Mesendoderm (in vitro differentiated cells): ENCODE measurements around the gene EIF2B1.

Experiments
- DNase-seq: peaks from one replicate; pipeline ENCODE4 v3.0.0; 2013
- H2AK5ac ChIP-seq: 2 replicates; pipeline ENCODE4 v1.6.1; 2013; ENCODE audit warnings: low read length, inconsistent platforms
- H2BK120ac ChIP-seq: 2 replicates; pipeline ENCODE4 v1.6.1; 2013; ENCODE audit warnings: low read depth, mild to moderate bottlenecking, low read length, moderate library complexity, mixed read lengths
- H2BK15ac ChIP-seq: replicated peaks from 2 replicates; pipeline ENCODE4 v1.6.1; 2013; ENCODE audit warnings: low read depth, mild to moderate bottlenecking, moderate library complexity
- H2BK5ac ChIP-seq: 2 replicates; pipeline ENCODE4 v1.6.1; 2013; ENCODE audit warnings: low read length, inconsistent platforms
- H3K18ac ChIP-seq: 2 replicates; pipeline ENCODE4 v1.6.1; 2013; ENCODE audit warnings: mild to moderate bottlenecking, low read length, mixed read lengths
- H3K23ac ChIP-seq: one replicate; pipeline ENCODE4 v1.6.1; 2013; ENCODE audit warnings: low read length
- H3K27ac ChIP-seq: 2 replicates; pipeline ENCODE4 v1.5.1; 2013; ENCODE audit warnings: low read depth, mild to moderate bottlenecking, inconsistent platforms, low read length, moderate library complexity
- H3K27me3 ChIP-seq: 2 replicates; pipeline ENCODE4 v1.6.1; 2013; ENCODE audit warnings: low read length, control low read depth, mild to moderate bottlenecking, inconsistent platforms; ENCODE audit not compliant: insufficient read depth, poor library complexity
- H3K36me3 ChIP-seq: 2 replicates; pipeline ENCODE4 v1.6.1; 2013; ENCODE audit warnings: low read length, inconsistent platforms; ENCODE audit not compliant: control insufficient read depth, insufficient read depth
- H3K4ac ChIP-seq: one replicate; pipeline ENCODE4 v1.6.1; 2013; ENCODE audit warnings: low read depth, mild to moderate bottlenecking, low read length, moderate library complexity
- H3K4me1 ChIP-seq: 2 replicates; pipeline ENCODE4 v1.6.1; 2013; ENCODE audit warnings: low read depth, low read length, inconsistent platforms; ENCODE audit not compliant: control insufficient read depth
- H3K4me2 ChIP-seq: 2 replicates; pipeline ENCODE4 v1.6.1; 2013; ENCODE audit warnings: low read length
- H3K4me3 ChIP-seq: 2 replicates; pipeline ENCODE4 v1.5.1; 2013; ENCODE audit warnings: mild to moderate bottlenecking, low read length
- H3K56ac ChIP-seq: one replicate; pipeline ENCODE4 v1.6.1; 2013; ENCODE audit warnings: low read length
- H3K79me1 ChIP-seq: 2 replicates; pipeline ENCODE4 v1.6.1; 2013; ENCODE audit warnings: low read length, inconsistent platforms
- H3K79me2 ChIP-seq: 2 replicates; pipeline ENCODE4 v1.6.1; 2013; ENCODE audit warnings: mild to moderate bottlenecking, low read length; ENCODE audit not compliant: control insufficient read depth, insufficient read depth
- H3K9ac ChIP-seq: 2 replicates; pipeline ENCODE4 v1.6.1; 2013; ENCODE audit warnings: low read length, inconsistent platforms
- H4K5ac ChIP-seq: one replicate; pipeline ENCODE4 v1.6.1; 2013; ENCODE audit warnings: low read length
- H4K8ac ChIP-seq: one replicate; pipeline ENCODE4 v1.6.1; 2013; ENCODE audit warnings: low read depth, mild to moderate bottlenecking, control low read depth, low read length, moderate library complexity
- WGBS: extraction: QIAGEN DNeasy Blood & Tissue Kit; methylation state at CpG from one replicate; pipeline ENCODE4 v1.1.7; 2013; ENCODE audit warnings: low lambda C conversion rate, missing lambda C conversion rate; ENCODE audit not compliant: insufficient coverage; ENCODE audit errors: extremely low coverage; 5-methylcytosine and 5-hydroxymethylcytosine counted together

Gene EIF2B1

DNA sequence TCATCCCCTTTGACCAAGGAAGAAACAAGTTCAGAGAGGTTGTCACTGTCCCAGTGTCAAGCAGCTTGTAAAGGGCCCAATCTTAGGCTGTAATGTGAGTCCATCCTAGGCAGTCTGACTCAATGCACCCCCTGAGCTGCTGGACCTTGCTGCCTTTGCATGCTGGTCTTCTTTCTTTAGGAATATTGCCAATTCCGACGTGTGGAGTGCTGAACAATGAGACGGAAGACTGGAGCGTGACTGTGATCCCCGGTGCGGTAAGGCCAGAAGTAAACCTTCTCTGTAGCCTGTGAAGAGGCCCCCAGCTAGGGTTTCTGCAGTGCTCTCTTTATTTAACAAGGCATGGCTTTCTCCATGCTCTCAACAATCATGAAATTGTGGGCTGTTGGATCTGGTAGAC is 38.4 kb upstream of the EIF2B1 start:
- Histone ChIP-seq H2BK120ac (no peak overlapping the region), H3K23ac (no peak overlapping the region), H3K27ac (no peak overlapping the region), H2AK5ac (no peak overlapping the region), H4K5ac (no peak overlapping the region), H2BK5ac (no peak overlapping the region), H3K18ac (no peak overlapping the region), H3K4me1 (no peaks in the 10 kb centered on the region), H3K9ac (peak overlapping the region; percentile 23), H3K4me3 (no peak overlapping the region), H3K79me1 (no peaks in the 10 kb centered on the region), H3K4ac (no peak overlapping the region), H3K4me2 (peak overlapping the region; percentile 15), H2BK15ac (no peak overlapping the region), H4K8ac (no peak overlapping the region), H3K56ac (no peak overlapping the region), H3K27me3 (no peaks in the 10 kb centered on the region), H3K36me3 (no peaks in the 10 kb centered on the region), H3K79me2 (no peaks in the 10 kb centered on the region)
- DNase-seq = no peak
- WGBS = no CpG with 5 or more reads among the region's 6 CpGs

- H3K4ac ChIP-seq = no peak within 1 kb of the TSS
- H3K9ac ChIP-seq = peak within 1 kb of the TSS; percentile 77
- no peaks in the 10 kb centered on the region for H3K36me3 ChIP-seq
- H3K27me3 ChIP-seq = no peaks in the 10 kb centered on the region
- H3K56ac ChIP-seq = peak within 1 kb of the TSS; percentile 85
- peak; percentile 96 for DNase-seq
- no CpG with 5 or more reads among the region's 53 CpGs for WGBS
- H3K4me1 ChIP-seq = no peaks in the 10 kb centered on the region
- no peaks in the 10 kb centered on the region for H3K79me1 ChIP-seq
- peak within 1 kb of the TSS; percentile 90 for H3K4me3 ChIP-seq
- H2BK5ac ChIP-seq = no peak within 1 kb of the TSS
- H2AK5ac ChIP-seq = no peak within 1 kb of the TSS
- H3K27ac ChIP-seq = no peak within 1 kb of the TSS
- H4K5ac ChIP-seq = no peak within 1 kb of the TSS
- H3K23ac ChIP-seq = no peak within 1 kb of the TSS
- H3K18ac ChIP-seq = no peak within 1 kb of the TSS
- H2BK15ac ChIP-seq = no peak within 1 kb of the TSS
- H3K79me2 ChIP-seq = no peaks in the 10 kb centered on the region
- H3K4me2 ChIP-seq = peak within 1 kb of the TSS; percentile 93
- H4K8ac ChIP-seq = no peak within 1 kb of the TSS
- H2BK120ac ChIP-seq = no peak within 1 kb of the TSS
Observed at GRCh38 chr12:123670882-123671728, 37.6 kb upstream of the EIF2B1 start, which contains the start of gene TCTN2. Gene TCTN2, plus strand, starts transcription at chr12:123671113. Its CDS starts 128 bp downstream, at chr12:123671241.

- Histone ChIP-seq H3K79me2 (no peaks in the 10 kb centered on the region), H2BK5ac (no peak overlapping the region), H3K56ac (no peak overlapping the region), H3K9ac (no peak overlapping the region), H3K27ac (no peak overlapping the region), H3K79me1 (no peaks in the 10 kb centered on the region), H3K23ac (no peak overlapping the region), H4K8ac (no peak overlapping the region), H4K5ac (no peak overlapping the region), H3K27me3 (no peaks in the 10 kb centered on the region), H3K4ac (no peak overlapping the region), H3K4me2 (no peak overlapping the region), H2BK120ac (no peak overlapping the region), H3K4me3 (no peak overlapping the region), H3K36me3 (no peaks in the 10 kb centered on the region), H2BK15ac (no peak overlapping the region), H2AK5ac (no peak overlapping the region), H3K18ac (no peak overlapping the region), H3K4me1 (no peaks in the 10 kb centered on the region)
- WGBS = no CpG with 5 or more reads among the region's 8 CpGs
- no peak for DNase-seq
Observed at GRCh38 chr12:123667771-123668170, 34.3 kb upstream of the EIF2B1 start.

DNA sequence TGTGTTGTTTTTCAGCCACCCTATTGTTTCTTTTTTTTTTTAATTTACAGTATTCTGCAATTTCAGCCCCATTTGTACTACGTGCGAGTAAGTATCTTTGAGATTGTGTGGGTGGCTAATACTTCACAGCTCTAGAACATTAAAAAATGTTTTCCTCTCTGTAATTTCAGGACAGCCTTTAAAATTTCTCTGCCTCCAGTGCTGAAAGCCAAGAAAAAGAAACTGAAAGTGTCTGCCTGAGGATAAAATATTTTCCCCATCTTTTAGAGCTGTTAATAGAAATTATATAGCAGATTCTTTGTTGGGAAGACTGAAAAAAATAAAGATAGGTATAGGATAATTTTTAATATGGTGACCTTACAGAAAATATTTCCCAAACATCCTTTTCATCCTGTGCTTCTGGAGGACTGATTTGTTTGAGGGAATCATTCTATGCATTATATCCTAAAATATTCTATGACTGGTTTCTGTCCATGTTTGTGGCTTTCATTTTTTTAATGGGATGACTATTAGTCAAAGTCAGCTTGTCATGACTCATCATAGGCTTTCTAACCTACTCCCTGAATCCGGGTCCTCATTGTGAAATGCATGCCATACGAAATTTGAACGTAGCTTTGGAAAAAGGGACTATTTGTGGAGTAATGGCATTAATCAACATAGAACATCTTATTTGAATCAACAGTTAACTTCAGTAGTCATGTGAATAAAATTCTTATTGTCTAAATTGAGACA is 26.7 kb upstream of the EIF2B1 start:
- H3K18ac ChIP-seq = no peak overlapping the region
- no peak overlapping the region for H2AK5ac ChIP-seq
- no peak overlapping the region for H3K4me3 ChIP-seq
- no peaks in the 10 kb centered on the region for H3K27me3 ChIP-seq
- H2BK15ac ChIP-seq = no peak overlapping the region
- H2BK120ac ChIP-seq = no peak overlapping the region
- no peaks in the 10 kb centered on the region for H3K36me3 ChIP-seq
- no peak overlapping the region for H3K23ac ChIP-seq
- no peak overlapping the region for H4K5ac ChIP-seq
- no peak overlapping the region for H2BK5ac ChIP-seq
- no peak overlapping the region for H3K9ac ChIP-seq
- no peaks in the 10 kb centered on the region for H3K79me2 ChIP-seq
- no peak overlapping the region for H3K56ac ChIP-seq
- no peak overlapping the region for H3K27ac ChIP-seq
- DNase-seq = no peak
- H3K4me1 ChIP-seq = no peaks in the 10 kb centered on the region
- no peak overlapping the region for H4K8ac ChIP-seq
- no peak overlapping the region for H3K4me2 ChIP-seq
- no peaks in the 10 kb centered on the region for H3K79me1 ChIP-seq
- WGBS = no CpG with 5 or more reads among the region's 5 CpGs
- H3K4ac ChIP-seq = no peak overlapping the region

DNA sequence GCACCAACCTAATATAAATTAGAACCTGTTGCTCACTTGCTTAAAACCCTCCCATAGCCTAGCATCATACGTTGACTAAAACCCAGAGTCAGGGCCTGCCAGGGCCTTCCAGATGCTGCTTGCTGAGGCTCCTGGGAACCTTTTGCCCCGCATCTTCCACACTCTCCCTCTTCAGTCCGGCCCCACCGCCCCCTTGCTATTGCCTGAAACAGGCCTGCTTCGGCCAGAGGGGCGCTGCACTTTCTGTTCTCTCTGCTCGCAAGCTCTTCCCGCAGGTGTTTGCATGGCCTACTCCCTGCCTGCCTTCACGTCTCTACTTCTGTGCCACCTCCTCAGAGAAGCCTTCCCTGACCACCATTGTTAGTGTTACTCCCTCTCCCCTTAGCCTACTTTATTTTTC is 23.7 kb upstream of the EIF2B1 start:
- H3K23ac ChIP-seq = no peak overlapping the region
- no peak overlapping the region for H4K5ac ChIP-seq
- H2BK5ac ChIP-seq = no peak overlapping the region
- H3K36me3 ChIP-seq = peaks cover 6% of the 10 kb centered on the region
- no peaks in the 10 kb centered on the region for H3K79me2 ChIP-seq
- H3K4me3 ChIP-seq = no peak overlapping the region
- H3K27ac ChIP-seq = no peak overlapping the region
- DNase-seq = no peak
- H3K56ac ChIP-seq = no peak overlapping the region
- no peaks in the 10 kb centered on the region for H3K27me3 ChIP-seq
- H3K4ac ChIP-seq = no peak overlapping the region
- H2AK5ac ChIP-seq = no peak overlapping the region
- no peaks in the 10 kb centered on the region for H3K79me1 ChIP-seq
- H3K4me1 ChIP-seq = no peaks in the 10 kb centered on the region
- WGBS = no CpG with 5 or more reads among the region's 9 CpGs
- H3K4me2 ChIP-seq = no peak overlapping the region
- H2BK15ac ChIP-seq = no peak overlapping the region
- H2BK120ac ChIP-seq = no peak overlapping the region
- H3K9ac ChIP-seq = no peak overlapping the region
- no peak overlapping the region for H4K8ac ChIP-seq
- H3K18ac ChIP-seq = no peak overlapping the region
